GM23248 (cell line): Measurements from ENCODE around the gene MYOM3. TPM values are rescaled to one million over a fixed set of nuclear protein-coding genes. Genes with fewer than 3 reads are reported as not detected.

ENCODE experiments used
- DNase-seq: peaks from one replicate; pipeline ENCODE4 v3.0.0-alpha.2; 2015
- H2AFZ ChIP-seq: fragments of 200-600 bp; sonication (generic); 2 replicates; pipeline ENCODE4 v1.6.1; 2016; ENCODE audit warnings: antibody characterized with exemption
- H3F3A ChIP-seq: fragments of 200-600 bp; sonication (generic); 2 replicates; pipeline ENCODE4 v1.6.1; 2016; ENCODE audit warnings: mild to moderate bottlenecking, antibody characterized with exemption, mixed run types; ENCODE audit not compliant: insufficient read depth
- H3K27ac ChIP-seq: fragments of 200-600 bp; sonication (generic); 2 replicates; pipeline ENCODE4 v1.5.1; 2016; ENCODE audit warnings: mild to moderate bottlenecking
- H3K27me3 ChIP-seq: fragments of 200-600 bp; sonication (generic); replicated peaks from 2 replicates; pipeline ENCODE4 v1.6.1; 2016; ENCODE audit warnings: mild to moderate bottlenecking; ENCODE audit not compliant: insufficient read depth
- H3K36me3 ChIP-seq: fragments of 200-600 bp; sonication (generic); 2 replicates; pipeline ENCODE4 v1.6.1; 2016; ENCODE audit warnings: low read depth, mild to moderate bottlenecking
- H3K4me1 ChIP-seq: fragments of 200-600 bp; sonication (generic); 2 replicates; pipeline ENCODE4 v1.6.1; 2016; ENCODE audit warnings: mild to moderate bottlenecking; ENCODE audit not compliant: insufficient read depth
- H3K4me2 ChIP-seq: fragments of 200-600 bp; sonication (generic); one replicate; pipeline ENCODE4 v1.6.1; 2016; ENCODE audit warnings: mild to moderate bottlenecking; ENCODE audit not compliant: unreplicated experiment
- H3K4me3 ChIP-seq: fragments of 200-600 bp; sonication (generic); 2 replicates; pipeline ENCODE4 v1.5.1; 2016; ENCODE audit warnings: mild to moderate bottlenecking
- H3K79me2 ChIP-seq: fragments of 200-600 bp; sonication (generic); 2 replicates; pipeline ENCODE4 v1.6.1; 2016; ENCODE audit warnings: mild to moderate bottlenecking; ENCODE audit not compliant: insufficient read depth
- H3K9ac ChIP-seq: fragments of 200-600 bp; sonication (generic); 2 replicates; pipeline ENCODE4 v1.6.1; 2016; ENCODE audit warnings: mild to moderate bottlenecking
- H3K9me2 ChIP-seq: fragments of 200-600 bp; sonication (generic); 2 replicates; pipeline ENCODE4 v1.6.1; 2016; ENCODE audit warnings: mixed run types, mild to moderate bottlenecking, moderate library complexity; ENCODE audit not compliant: insufficient read depth
- H3K9me3 ChIP-seq: fragments of 200-600 bp; sonication (generic); one replicate; pipeline ENCODE4 v1.6.1; 2017; ENCODE audit warnings: low read depth
- H4K20me1 ChIP-seq: fragments of 200-600 bp; sonication (generic); 2 replicates; pipeline ENCODE4 v1.6.0; 2016; ENCODE audit not compliant: insufficient read depth
- EZH2 ChIP-seq: fragments of 200-600 bp; sonication (generic); IDR thresholded peaks from 2 replicates; pipeline ENCODE4 v1.6.1; 2018; ENCODE audit warnings: antibody characterized with exemption, mild to moderate bottlenecking; ENCODE audit not compliant: insufficient read depth, poor library complexity, severe bottlenecking
- EZH2phosphoT487 ChIP-seq: fragments of 200-600 bp; sonication (generic); IDR thresholded peaks from 2 replicates; pipeline ENCODE4 v1.6.1; 2018; ENCODE audit warnings: antibody characterized with exemption, moderate library complexity, mild to moderate bottlenecking, low read depth; ENCODE audit not compliant: insufficient read depth
- WGBS, 2 experiments: methylation state at CpG; one replicate each; pipeline ENCODE4 v1.1.6; 2015 to 2017; ENCODE audit warnings: low lambda C conversion rate in 2 of 2, low coverage in 1 of 2; ENCODE audit errors: missing lambda C conversion rate in 2 of 2; 5-methylcytosine and 5-hydroxymethylcytosine counted together
- in situ Hi-C: fragments of 300-500 bp; cut with MboI; formaldehyde crosslinking; loops from 2 replicates; pipeline ENCODE4 v1.15.0; 2020
- polyA plus RNA-seq: library from polyadenylated mRNA; unstranded; fragments of >200 nt; fragmentation: Nextera tagmentation; extraction: Ambion mirVana; gene quantifications from 2 replicates; pipeline ENCODE4 v1.2.1, GENCODE V29; 2016
- total RNA-seq: library from RNA; depleted of rRNA; stranded (reverse); fragments of >200 nt; shearing (Covaris generic); gene quantifications from 2 replicates; pipeline ENCODE4 v1.2.3, GENCODE V29; 2014

The MYOM3 gene
- total and polyA plus RNA-seq, 2 experiments from 2014 or later = 1.2 to 1.4 TPM

DNA sequence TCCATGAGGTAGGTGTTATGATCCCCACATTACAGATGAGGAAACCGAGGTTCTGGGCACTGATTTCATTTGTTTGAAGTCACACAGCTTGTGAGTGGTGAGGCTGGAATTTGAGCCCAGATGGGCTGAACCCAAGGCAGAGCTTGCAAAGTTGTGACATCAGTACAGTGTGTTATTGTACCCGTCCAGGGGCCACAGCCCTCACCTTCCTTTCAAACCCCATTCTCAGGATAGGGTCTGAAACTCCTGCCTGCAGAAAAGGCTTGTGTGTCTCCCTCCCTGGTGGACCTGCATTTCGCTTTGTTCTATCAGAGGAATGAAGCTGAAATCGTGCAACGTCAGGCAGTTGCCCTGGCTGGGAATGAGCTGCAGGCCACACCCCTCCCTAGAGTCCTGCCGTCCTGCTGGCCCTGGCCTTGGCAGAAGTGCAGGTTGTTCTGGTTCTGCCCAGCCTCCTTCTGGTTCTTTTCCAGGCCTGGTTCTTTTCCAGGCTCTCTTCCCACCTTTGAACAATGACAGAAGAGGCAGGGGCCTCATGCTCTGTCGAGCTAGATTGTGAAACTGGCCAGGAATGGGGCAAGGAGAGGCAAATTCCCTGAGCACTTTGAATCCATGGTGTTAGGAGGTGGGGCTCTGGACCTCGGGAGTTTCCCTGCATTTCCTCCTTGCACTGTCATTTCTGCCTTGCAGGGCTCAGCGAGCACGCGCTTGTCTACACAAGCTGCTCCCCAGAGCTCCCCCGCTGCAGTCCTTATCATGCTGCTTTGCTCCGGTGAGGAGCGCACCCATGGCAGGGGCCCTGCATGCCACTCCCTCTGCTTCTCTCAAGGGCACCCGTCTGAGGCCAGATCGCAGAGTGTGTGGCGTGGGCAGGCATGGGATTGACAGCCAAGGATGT is 8.2 kb upstream of the MYOM3 start:
- in situ Hi-C loops = no loop called here
- no peaks in the 10 kb centered on the region for H3K9me3 ChIP-seq
- H3K4me2 ChIP-seq = peak overlapping the region; percentile 52
- H4K20me1 ChIP-seq = no peaks in the 10 kb centered on the region
- peak overlapping the region; percentile 54 for H2AFZ ChIP-seq
- no peaks in the 10 kb centered on the region for H3K36me3 ChIP-seq
- TF ChIP-seq EZH2 (no peak), EZH2phosphoT487 (no peak)
- H3K79me2 ChIP-seq = no peaks in the 10 kb centered on the region
- no peaks in the 10 kb centered on the region for H3K27me3 ChIP-seq
- H3F3A ChIP-seq = peaks cover 4% of the 10 kb centered on the region; the same call in 1 of the 2 replicates
- no peak overlapping the region for H3K4me3 ChIP-seq
- H3K27ac ChIP-seq = peak overlapping the region; percentile 23; the same call in 1 of the 2 replicates
- H3K4me1 ChIP-seq = peaks cover 15% of the 10 kb centered on the region
- H3K9ac ChIP-seq = 0 out of 2 replicates have a peak overlapping the region, but pooled peaks have one; percentile 11
- 36 to 38% methylated on average over 17 of the region's 17 CpGs for WGBS, 2 experiments
- DNase-seq = peak; percentile 56
- no peaks in the 10 kb centered on the region for H3K9me2 ChIP-seq

GRCh38 chr1:24119489-24119858 is 7.5 kb upstream of the MYOM3 start:
- H3K9ac ChIP-seq = no peak overlapping the region
- no peak for DNase-seq
- TF ChIP-seq EZH2 (no peak), EZH2phosphoT487 (no peak)
- peaks cover 15% of the 10 kb centered on the region for H3K4me1 ChIP-seq
- H3K27ac ChIP-seq = no peak overlapping the region
- in situ Hi-C loops = no loop called here
- no peak overlapping the region for H2AFZ ChIP-seq
- no peaks in the 10 kb centered on the region for H3K9me3 ChIP-seq
- H3F3A ChIP-seq = peaks cover 4% of the 10 kb centered on the region; the same call in 1 of the 2 replicates
- no peaks in the 10 kb centered on the region for H3K36me3 ChIP-seq
- peak overlapping the region; percentile 52 for H3K4me2 ChIP-seq
- H3K4me3 ChIP-seq = no peak overlapping the region
- H3K27me3 ChIP-seq = no peaks in the 10 kb centered on the region
- no peaks in the 10 kb centered on the region for H3K9me2 ChIP-seq
- 84 to 85% methylated on average over 5 of the region's 5 CpGs for WGBS, 2 experiments
- H3K79me2 ChIP-seq = no peaks in the 10 kb centered on the region
- H4K20me1 ChIP-seq = no peaks in the 10 kb centered on the region

DNA sequence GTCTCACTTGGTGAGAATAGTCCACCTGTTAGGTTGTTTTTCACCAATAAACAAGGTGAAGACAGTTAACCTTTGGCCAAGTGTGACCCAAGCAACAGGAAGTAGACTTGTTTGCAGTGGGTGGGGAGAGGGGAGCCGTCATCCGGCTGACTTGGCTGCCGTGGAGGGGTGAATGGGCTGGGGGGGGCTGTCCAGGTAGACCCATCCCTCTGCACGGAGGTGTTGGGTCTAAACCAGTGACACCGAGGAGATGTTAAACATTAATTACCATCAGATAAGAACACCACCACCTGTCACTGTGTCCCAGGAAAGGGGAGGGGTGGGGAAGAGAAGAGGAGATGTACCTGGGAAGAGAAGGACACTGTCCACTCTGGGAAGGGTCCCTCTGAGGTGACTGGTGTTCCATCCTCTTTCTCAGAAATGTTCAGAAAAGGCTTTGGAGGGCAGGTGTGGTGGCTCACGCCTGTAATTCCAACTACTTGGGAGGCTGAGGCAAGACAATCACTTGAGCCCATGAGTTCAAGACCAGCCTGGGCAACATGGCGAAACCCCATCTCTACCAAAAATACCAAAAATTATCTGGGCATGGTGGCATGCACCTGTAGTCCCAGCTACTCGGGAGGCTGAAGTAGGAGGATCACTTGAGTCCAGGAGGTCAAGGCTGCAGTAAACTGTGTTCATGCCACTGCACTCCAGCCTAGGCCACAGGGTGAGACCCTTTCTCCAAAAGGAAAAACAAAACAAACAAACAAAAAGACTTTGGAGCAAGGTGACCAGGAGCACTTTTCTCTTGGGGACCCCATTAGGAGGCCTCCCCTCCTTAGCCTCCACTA is 6.7 kb upstream of the MYOM3 start:
- no peaks in the 10 kb centered on the region for H3K27me3 ChIP-seq
- no peak overlapping the region for H3K4me2 ChIP-seq
- no peak overlapping the region for H3K9ac ChIP-seq
- TF ChIP-seq EZH2 (no peak), EZH2phosphoT487 (no peak)
- WGBS, 2 experiments = 87 to 93% methylated on average over 8 of the region's 8 CpGs
- no peak overlapping the region for H3K4me3 ChIP-seq
- no peaks in the 10 kb centered on the region for H3K9me2 ChIP-seq
- no peak overlapping the region for H2AFZ ChIP-seq
- peaks cover 4% of the 10 kb centered on the region; the same call in 1 of the 2 replicates for H3F3A ChIP-seq
- DNase-seq = no peak
- H3K9me3 ChIP-seq = no peaks in the 10 kb centered on the region
- H4K20me1 ChIP-seq = no peaks in the 10 kb centered on the region
- H3K4me1 ChIP-seq = peaks cover 15% of the 10 kb centered on the region
- no peaks in the 10 kb centered on the region for H3K36me3 ChIP-seq
- 0 out of 2 replicates have a peak overlapping the region, but pooled peaks have one; percentile 6 for H3K27ac ChIP-seq
- no peaks in the 10 kb centered on the region for H3K79me2 ChIP-seq
- in situ Hi-C loops = no loop called here

- peak; percentile 90 for DNase-seq
These were observed 5.9 kb upstream of the MYOM3 start for GRCh38 chr1:24117722-24118409.

More at GRCh38 chr1:24117722-24118409, 5.9 kb upstream of the MYOM3 start:
- Histone ChIP-seq H3K4me2 (no peak overlapping the region), H3K9ac (no peak overlapping the region), H3K4me3 (no peak overlapping the region), H3K4me1 (peaks cover 15% of the 10 kb centered on the region), H3K9me3 (no peaks in the 10 kb centered on the region), H4K20me1 (no peaks in the 10 kb centered on the region), H3K9me2 (no peaks in the 10 kb centered on the region), H3K36me3 (no peaks in the 10 kb centered on the region), H3K79me2 (no peaks in the 10 kb centered on the region), H3K27ac (peak overlapping the region; percentile 6; the same call in 1 of the 2 replicates), H3F3A (peaks cover 4% of the 10 kb centered on the region; the same call in 1 of the 2 replicates), H2AFZ (no peak overlapping the region), H3K27me3 (no peaks in the 10 kb centered on the region)
- in situ Hi-C loops = no loop called here
- WGBS, 2 experiments = 51 to 56% methylated on average over 14 of the region's 14 CpGs
- TF ChIP-seq EZH2phosphoT487 = no peak
- no peak for TF ChIP-seq EZH2
